T47D (cell line): Measurements from ENCODE around the gene TULP1.
"Not testable (repeated sequence)": the region's sequence is repeated elsewhere in the genome, so short reads cannot be mapped to it uniquely, and the experiment has no call there.

Experiments used
- DNase-seq, 2 experiments: peaks; one replicate each; pipeline versions ENCODE4 v3.0.0 to v3.0.0-alpha.2; 2011 to 2012; ENCODE audit warnings: low read depth in 1 of 2, low spot score in 1 of 2
- JUND ChIP-seq: IDR thresholded peaks from 2 replicates; pipeline ENCODE4 v1.6.1; 2012; ENCODE audit warnings: low read depth
- in situ Hi-C: cut with HindIII; loops from 2 replicates; pipeline ENCODE4 v1.10.0; 2016; ENCODE audit warnings: low sequenced_read_pairs, low pct_unique_long_range_greater_than_20kb

TULP1 gene

GRCh38 chr6:35539223-35539622 lies 26.5 kb upstream of the TULP1 start:
- no peak for TF ChIP-seq JUND
- in situ Hi-C loops, result no loop called here
- DNase-seq, result no peak

GRCh38 chr6:35535847-35536246 lies 23.2 kb upstream of the TULP1 start:
- DNase-seq, in situ Hi-C loops: not testable (repeated sequence)

GRCh38 chr6:35534407-35535170 lies 21.9 kb upstream of the TULP1 start:
- in situ Hi-C loops, result no loop called here
- no peak for TF ChIP-seq JUND
- no peak for DNase-seq

GRCh38 chr6:35533981-35534380 lies 21.3 kb upstream of the TULP1 start:
- no peak for TF ChIP-seq JUND
- in situ Hi-C loops, result no loop called here
- DNase-seq, result no peak

GRCh38 chr6:35532126-35532525 lies 19.4 kb upstream of the TULP1 start:
- TF ChIP-seq JUND, result no peak
- DNase-seq, result no peak
- in situ Hi-C loops, result no loop called here

GRCh38 chr6:35524380-35525020 lies 11.8 kb upstream of the TULP1 start:
- no peak for TF ChIP-seq JUND
- in situ Hi-C loops, result no loop called here
- DNase-seq, result no peak

- TF ChIP-seq JUND, result no peak
- in situ Hi-C loops, result no loop called here
- peak; percentile 62 to 78 for DNase-seq
Measured at GRCh38 chr6:35522660-35523658, 10.3 kb upstream of the TULP1 start.

- in situ Hi-C loops, result no loop called here
- no peak for DNase-seq
Measured at GRCh38 chr6:35522151-35522550, 9.5 kb upstream of the TULP1 start.

GRCh38 chr6:35521235-35521634 lies 8.5 kb upstream of the TULP1 start:
- no peak for DNase-seq
- TF ChIP-seq JUND, result no peak
- in situ Hi-C loops, result no loop called here

More at GRCh38 chr6:35522151-35522550, 9.5 kb upstream of the TULP1 start:
- TF ChIP-seq JUND, result no peak

GRCh38 chr6:35519313-35520015 lies 6.8 kb upstream of the TULP1 start:
- in situ Hi-C loops, result no loop called here
- TF ChIP-seq JUND, result no peak
- peak in 1 of 2 experiments; percentile 41 for DNase-seq

GRCh38 chr6:35518566-35519312 lies 6.0 kb upstream of the TULP1 start:
- DNase-seq, result no peak
- in situ Hi-C loops, result no loop called here
- TF ChIP-seq JUND, result no peak

GRCh38 chr6:35517978-35518377 lies 5.3 kb upstream of the TULP1 start:
- DNase-seq, in situ Hi-C loops: not testable (repeated sequence)
